ENCODE results near the gene MGRN1. TPM values are rescaled to one million over a fixed set of nuclear protein-coding genes. Genes with fewer than 3 reads are reported as not detected.
A peak's percentile ranks its signal among the peaks of the same experiment; 100 is the strongest.

The MGRN1 gene
- total RNA-seq, 2 experiments from 2014 or later: 84.4 to 91.7 TPM

DNA sequence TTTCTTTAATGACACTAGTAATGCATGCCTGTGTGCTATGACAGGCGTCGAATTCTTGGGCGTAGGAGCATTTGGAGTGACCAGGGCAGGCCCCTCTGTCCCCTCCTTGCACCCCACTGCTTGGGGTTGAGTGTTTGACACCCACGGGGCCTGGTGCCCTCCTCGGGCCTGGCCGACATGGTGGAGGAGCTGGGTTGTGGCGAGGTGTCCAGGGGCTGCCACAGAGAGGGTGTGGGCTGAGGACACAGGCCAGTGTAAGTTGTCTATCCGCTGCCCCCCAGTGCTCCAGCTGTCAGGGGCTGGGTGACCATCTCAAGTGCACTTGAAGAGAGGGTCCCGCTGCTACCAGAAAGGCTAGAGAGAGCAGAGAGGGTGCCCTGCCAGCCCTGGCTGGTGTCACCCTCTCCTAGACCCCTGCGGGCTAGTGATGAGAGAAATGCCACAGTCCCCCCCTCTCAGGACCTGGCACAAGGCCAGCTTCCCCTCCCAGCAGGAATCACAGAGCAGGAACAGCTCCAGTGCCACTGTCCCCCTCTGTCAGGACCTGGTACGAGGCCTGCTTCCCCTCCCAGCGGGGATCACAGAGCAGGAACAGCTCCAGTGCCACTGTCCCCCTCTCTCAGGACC lies 30.5 kb downstream of the MGRN1 start:
- Mint-ChIP-seq H3K27me3 (no peaks in the 10 kb centered on the region), H3K9me3 (no peaks in the 10 kb centered on the region), H3K4me1 (peaks cover 14% of the 10 kb centered on the region), H3K36me3 (peaks cover 7% of the 10 kb centered on the region), H3K4me3 (no peak overlapping the region), H3K27ac (no peak overlapping the region)
- POLR2A ChIA-PET: no interaction called here
- ATAC-seq (ENCODE audit: low read depth) (no peak), DNase-seq (no peak)

DNA sequence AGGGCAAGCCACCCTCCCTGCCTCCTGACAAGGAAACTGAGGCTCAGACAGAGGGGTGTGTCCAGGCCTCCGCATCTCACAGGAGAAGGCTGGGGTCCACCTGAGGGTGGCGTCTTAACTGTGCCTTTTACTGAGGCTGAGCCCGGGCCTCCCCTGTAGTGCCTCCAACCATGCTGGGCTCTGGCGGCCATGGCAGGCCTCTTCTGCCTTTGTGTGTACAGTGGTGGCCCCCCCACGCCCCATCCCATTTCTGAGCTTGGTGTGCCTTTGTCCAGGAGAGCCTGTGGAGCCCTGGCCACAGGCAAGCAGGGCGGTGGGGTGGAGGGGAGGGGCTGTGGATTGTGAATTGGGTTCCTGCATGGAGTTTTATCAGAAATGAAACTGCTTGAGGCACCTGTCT lies 31.2 kb downstream of the MGRN1 start:
- Mint-ChIP-seq H3K27ac (no peak overlapping the region), H3K27me3 (no peaks in the 10 kb centered on the region)

DNA sequence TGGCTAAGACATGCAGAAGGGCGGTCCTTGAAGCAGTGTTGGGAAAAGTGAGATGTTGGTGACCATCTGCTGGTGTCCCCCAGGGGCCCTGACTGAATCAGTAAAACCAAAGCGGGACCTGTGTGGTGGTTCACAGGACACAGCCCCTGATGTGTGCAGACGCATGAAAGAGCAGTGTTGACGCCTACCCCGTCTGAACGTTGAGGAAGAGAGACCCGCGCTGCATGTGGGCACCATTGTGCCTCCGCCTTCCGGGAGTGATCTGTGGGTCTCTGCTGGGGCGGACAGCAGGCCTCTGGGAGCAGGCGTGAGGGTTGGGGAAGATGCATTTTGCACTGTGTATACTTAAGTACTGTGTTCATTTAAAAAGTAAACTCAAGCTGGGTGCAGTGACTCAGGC lies 31.6 kb downstream of the MGRN1 start:
- H3K9me3 Mint-ChIP-seq: no peaks in the 10 kb centered on the region
- no peak for ATAC-seq (ENCODE audit: low read depth)
- H3K4me1 Mint-ChIP-seq: peaks cover 17% of the 10 kb centered on the region
- peaks cover 5% of the 10 kb centered on the region for H3K36me3 Mint-ChIP-seq
- no peaks in the 10 kb centered on the region for H3K27me3 Mint-ChIP-seq
- H3K27ac Mint-ChIP-seq: no peak overlapping the region
- POLR2A ChIA-PET: no interaction called here
- no peak for DNase-seq
- H3K4me3 Mint-ChIP-seq: no peak overlapping the region

More for the DNA sequence above, 31.2 kb downstream of the MGRN1 start:
- DNase-seq: no peak
- Mint-ChIP-seq H3K4me1 (peaks cover 15% of the 10 kb centered on the region), H3K4me3 (no peak overlapping the region), H3K36me3 (peaks cover 5% of the 10 kb centered on the region), H3K9me3 (no peaks in the 10 kb centered on the region)
- no peak for ATAC-seq (ENCODE audit: low read depth)
- POLR2A ChIA-PET: no interaction called here

DNA sequence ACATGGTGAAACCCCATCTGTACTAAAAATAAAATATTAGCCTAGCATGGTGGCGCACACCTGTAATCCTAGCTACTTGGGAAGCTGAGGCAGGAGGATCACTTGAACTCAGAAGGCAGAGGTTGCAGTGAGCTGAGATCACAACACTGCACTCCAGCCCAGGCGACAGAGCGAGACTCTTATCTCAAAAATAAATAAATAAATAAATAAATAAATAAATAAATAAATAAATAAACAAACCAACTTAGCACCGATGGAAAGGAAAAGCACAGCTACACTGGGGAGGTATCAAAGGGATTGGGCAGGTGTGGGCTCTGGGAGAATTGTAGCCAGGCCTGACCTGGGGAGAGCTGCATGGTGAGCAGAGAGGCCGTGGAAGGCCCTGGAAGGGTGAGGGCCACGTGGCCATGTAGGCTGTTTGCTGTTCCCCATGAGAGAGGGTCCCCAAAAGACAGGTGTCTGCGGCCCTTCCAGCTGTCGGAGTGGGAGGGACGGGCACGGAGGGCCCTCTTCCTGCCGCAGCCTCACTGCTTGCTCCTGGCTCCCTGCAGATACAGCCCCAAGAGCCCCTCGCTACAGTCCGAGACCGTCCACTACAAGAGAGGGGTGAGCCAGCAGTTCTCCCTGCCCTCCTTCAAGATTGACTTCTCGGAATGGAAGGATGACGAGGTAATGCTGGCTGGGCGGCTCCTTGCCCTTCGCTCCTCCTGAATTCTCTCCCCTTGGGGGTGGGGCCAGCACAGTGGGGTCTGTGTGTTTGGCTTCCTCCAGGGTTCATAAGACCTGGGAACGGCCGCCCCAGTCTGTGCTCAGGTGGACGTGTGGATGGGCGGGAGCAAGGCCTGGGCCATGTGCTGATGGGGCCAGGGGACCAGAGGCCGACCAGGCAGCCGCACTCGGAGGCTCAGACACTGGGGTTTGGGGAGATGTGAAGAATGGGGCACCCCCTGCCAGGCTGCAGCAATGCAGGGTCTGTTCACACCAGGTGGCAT lies 32.4 kb downstream of the MGRN1 start:
- POLR2A ChIA-PET: no interaction called here
- DNase-seq (no peak), ATAC-seq (ENCODE audit: low read depth) (no peak)
- Mint-ChIP-seq H3K27ac (no peak overlapping the region), H3K9me3 (no peaks in the 10 kb centered on the region), H3K4me1 (peaks cover 17% of the 10 kb centered on the region), H3K4me3 (no peak overlapping the region), H3K36me3 (peaks cover 5% of the 10 kb centered on the region), H3K27me3 (no peaks in the 10 kb centered on the region)

DNA sequence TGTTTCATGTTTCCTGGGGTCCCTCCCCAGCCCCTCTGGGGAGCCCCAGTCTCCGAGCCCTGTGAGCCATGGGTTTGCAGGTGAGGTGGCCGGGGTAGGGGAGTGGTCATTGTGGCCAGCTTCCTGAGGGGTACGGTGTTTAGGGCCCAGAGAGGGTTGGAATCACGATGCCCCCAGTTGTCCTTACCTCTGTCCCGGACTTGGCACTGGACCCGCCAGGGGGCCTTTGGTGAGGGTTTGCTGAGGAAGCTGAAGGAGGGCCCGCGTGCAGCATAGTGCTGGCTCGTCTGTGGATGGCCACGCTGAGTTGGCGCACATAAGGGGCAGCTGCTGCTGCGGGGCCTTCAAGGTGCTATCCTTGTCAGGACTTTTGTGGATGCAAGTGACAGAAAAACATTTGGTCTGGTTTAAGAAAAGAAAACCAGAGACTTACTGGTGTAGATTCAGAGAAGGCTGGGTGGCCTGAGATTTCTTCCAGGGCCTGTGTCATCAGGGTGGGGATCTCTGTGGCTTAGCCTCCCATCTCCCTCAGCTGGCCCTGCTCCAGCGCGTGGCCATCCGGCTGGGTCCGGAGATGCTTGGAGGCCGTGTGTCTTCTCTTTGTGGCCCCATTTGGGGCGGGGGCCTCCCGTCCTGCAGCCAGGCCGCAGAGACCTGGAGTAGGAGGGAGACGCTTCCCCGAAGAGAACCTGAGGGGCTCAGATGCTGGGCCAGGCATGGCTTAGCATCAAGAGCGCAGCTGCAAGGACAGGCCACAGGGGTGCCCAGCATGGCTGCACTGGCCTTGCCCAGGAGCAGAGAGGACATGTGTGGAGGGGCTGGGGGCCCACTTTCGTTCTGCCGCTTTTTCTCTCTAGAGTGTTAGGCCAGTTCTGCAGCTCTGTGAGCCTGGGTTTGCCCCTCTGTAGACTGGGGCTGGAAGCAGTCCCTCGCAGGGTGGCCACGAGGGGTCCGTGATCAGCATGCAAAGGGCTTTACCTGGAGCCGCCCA lies 35.0 kb downstream of the MGRN1 start:
- ATAC-seq (ENCODE audit: low read depth) (no peak), DNase-seq (no peak)
- POLR2A ChIA-PET: interaction anchor here (0.9 to 1.9 kb wide), 4 partner anchors 10 to 21 kb away, joined by 3 to 4 read pairs (median 3); no protein-coding TSS in a partner anchor
- Mint-ChIP-seq H3K27me3 (no peaks in the 10 kb centered on the region), H3K4me1 (peaks cover 38% of the 10 kb centered on the region), H3K4me3 (peak overlapping the region; percentile 69), H3K36me3 (peaks cover 11% of the 10 kb centered on the region), H3K27ac (peak overlapping the region; percentile 89), H3K9me3 (no peaks in the 10 kb centered on the region)

DNA sequence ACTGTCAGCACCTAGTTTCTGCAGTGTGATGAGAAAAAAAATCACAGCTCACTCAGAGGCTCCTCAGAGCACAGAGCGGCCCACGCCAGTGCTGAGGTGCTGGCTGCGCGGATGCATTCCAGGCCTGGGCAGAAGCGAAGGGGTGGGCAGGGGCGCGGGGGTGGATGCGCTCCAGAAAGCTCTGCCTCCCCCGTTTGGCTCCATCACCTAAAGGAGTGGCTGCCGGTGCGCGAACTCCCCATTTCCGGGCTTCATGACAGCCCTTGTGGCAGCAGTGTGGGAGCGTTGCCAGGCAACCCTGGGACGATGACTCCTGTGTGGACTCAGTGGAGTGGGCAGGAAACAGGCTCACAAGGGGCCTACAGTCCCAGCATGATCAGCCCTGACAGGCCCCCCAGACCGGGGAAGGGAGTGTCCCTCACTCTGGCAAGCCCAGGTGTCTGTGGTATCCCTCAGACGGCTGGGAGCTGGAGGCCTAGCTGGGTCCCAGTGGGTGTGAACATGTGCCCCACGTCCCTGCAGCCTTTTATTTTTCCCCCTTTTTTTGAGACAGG lies 35.9 kb downstream of the MGRN1 start:
- ATAC-seq (ENCODE audit: low read depth): peak; percentile 48
- H3K9me3 Mint-ChIP-seq: no peaks in the 10 kb centered on the region
- peaks cover 11% of the 10 kb centered on the region for H3K36me3 Mint-ChIP-seq
- peaks cover 42% of the 10 kb centered on the region for H3K4me1 Mint-ChIP-seq
- POLR2A ChIA-PET: interaction anchor here (0.7 to 1.9 kb wide), 7 partner anchors 9 to 45 kb away, joined by 3 to 4 read pairs (median 3); no protein-coding TSS in a partner anchor
- peak overlapping the region; percentile 89 for H3K27ac Mint-ChIP-seq
- H3K27me3 Mint-ChIP-seq: no peaks in the 10 kb centered on the region
- H3K4me3 Mint-ChIP-seq: peak overlapping the region; percentile 69
- peak; percentile 77 for DNase-seq

DNA sequence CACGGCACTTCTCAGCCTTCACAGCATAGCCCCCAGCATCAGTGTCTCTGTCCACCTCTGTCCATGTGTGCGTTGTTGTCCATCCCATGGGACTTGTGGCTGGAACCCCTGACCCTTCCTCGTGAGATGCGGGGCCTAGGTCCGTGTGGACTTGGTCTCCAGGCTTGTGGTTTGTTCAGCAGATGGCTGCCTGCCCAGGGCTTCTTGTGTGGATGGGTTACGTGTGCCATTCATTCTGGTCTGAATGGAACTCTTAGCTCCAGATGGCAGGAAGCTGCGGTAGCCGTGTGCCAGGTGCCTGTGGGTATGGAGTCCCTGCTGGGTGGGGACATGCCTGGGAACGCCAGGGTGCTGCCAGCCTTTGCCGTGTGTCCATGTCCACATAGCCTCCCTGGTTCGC lies 37.0 kb downstream of the MGRN1 start:
- ATAC-seq (ENCODE audit: low read depth) (no peak), DNase-seq (no peak)
- Mint-ChIP-seq H3K36me3 (peaks cover 11% of the 10 kb centered on the region), H3K27ac (peak overlapping the region; percentile 89), H3K4me1 (peaks cover 47% of the 10 kb centered on the region), H3K4me3 (no peak overlapping the region), H3K27me3 (no peaks in the 10 kb centered on the region), H3K9me3 (no peaks in the 10 kb centered on the region)
- POLR2A ChIA-PET: interaction anchor here (1.4 to 1.9 kb wide), 2 partner anchors 19 to 46 kb away, joined by 3 to 4 read pairs; no protein-coding TSS in a partner anchor

DNA sequence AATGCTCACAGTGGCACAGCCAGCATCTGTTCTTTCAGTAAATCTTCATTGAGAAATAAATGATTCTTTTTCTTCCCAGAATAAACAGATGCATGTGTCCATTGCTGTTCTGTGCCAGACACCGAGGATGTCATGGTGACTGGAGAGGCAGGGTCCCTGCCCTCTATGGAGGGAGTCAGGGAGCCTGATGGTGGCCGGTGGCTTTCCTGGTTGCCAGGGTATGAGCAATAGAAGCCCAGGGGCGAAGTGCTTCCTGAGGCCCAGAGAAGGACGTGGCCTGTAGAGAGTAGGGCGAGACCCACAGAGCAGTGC lies 38.8 kb downstream of the MGRN1 start:
- POLR2A ChIA-PET: interaction anchor here (1.1 to 2.0 kb wide), 2 partner anchors 17 to 39 kb away, joined by 3 to 7 read pairs; partner anchors contain the start of gene MGRN1

DNA sequence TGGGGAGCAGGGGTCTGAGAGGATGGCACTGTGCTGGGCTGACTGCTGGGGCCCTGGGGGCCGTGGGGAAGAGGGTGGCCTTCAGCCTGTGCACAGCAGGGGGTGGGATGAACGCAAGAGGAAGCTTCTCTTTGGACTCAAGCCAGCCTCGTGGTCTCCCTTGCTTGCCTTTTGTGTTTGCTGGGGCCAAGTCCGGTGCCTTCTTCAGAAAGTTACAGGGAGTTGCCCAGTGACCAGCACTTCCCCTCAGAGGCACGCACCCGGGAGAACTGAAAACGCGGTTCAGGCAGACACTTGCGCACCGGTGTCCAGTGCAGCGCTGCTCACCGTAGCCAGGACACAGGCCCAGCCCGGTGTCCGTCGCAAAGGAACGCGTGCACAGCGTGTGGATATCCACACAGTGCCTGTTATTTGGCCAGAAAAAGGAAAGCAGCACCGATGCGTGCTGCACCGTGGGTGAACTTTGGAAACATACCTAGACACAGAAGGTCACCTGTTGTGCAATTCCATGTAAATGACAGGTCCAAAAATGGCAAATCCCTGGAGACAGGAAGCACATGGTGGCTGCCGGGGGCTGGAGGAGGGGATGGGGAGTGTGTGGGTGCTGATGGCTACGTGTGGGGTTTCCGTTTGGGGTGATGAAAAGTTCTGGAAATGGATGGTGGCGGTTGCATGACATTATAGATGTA lies 39.3 kb downstream of the MGRN1 start:
- no peak for DNase-seq

More for the DNA sequence above, 38.8 kb downstream of the MGRN1 start:
- Mint-ChIP-seq H3K27me3 (no peaks in the 10 kb centered on the region), H3K36me3 (peaks cover 14% of the 10 kb centered on the region), H3K4me1 (peaks cover 50% of the 10 kb centered on the region), H3K9me3 (no peaks in the 10 kb centered on the region), H3K27ac (peak overlapping the region; percentile 95), H3K4me3 (peak overlapping the region; percentile 70)
- DNase-seq (no peak), ATAC-seq (ENCODE audit: low read depth) (no peak)

DNA sequence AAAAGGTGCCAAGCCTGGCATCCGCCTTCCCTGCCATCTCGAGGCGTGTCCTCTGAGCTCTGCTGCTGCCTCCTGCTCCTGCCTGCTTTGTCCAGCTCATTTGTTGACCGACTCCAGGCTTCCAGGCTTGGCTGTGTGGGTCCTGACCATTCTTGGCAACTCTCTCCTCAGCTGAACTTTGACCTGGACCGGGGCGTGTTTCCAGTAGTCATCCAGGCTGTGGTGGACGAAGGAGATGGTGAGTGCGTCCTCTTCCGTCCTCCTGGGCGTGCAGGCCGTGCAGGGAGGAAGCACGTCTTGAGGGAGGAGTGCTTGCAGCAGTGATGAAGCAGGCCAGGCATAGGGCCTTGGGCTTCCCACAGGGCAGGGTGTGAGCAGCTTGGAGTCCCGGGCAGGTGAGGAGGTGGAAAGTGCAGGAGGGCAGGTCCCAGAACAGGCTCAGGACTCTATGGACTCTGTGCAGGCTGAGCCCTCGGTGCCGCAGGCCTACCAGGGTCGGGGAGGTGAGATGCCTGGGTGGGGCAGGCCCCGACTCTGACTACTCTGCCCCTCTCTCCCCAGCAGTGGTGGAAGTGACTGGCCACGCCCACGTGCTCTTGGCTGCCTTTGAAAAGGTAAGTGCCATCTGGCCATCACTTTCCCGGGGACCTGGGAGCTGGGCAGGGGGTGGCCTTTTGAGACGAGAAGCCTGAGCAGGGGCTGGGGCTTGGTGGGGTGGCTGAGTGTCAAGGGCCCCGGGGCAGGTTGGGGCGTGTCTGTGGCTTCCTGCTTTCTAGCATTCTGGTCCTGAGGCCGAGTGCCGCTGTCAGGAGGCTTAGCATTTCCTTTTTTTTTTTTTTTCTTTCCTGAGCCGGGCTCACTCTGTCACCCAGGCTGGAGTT lies 40.2 kb downstream of the MGRN1 start:
- ATAC-seq (ENCODE audit: low read depth) (peak; percentile 72), DNase-seq (peak; percentile 79)
- POLR2A ChIA-PET: interaction anchor here (0.6 to 2.0 kb wide), 10 partner anchors 11 to 977 kb away, joined by 3 to 10 read pairs (median 6); partner anchors contain the start of genes ANKS3, DNAAF8 and NUDT16L1
- H3K27me3 Mint-ChIP-seq: no peaks in the 10 kb centered on the region
- H3K36me3 Mint-ChIP-seq: peaks cover 18% of the 10 kb centered on the region
- no peaks in the 10 kb centered on the region for H3K9me3 Mint-ChIP-seq
- peak overlapping the region; percentile 70 for H3K4me3 Mint-ChIP-seq
- H3K4me1 Mint-ChIP-seq: peaks cover 43% of the 10 kb centered on the region
- H3K27ac Mint-ChIP-seq: peak overlapping the region; percentile 95

More for the DNA sequence above, 39.3 kb downstream of the MGRN1 start:
- Mint-ChIP-seq H3K4me1 (peaks cover 48% of the 10 kb centered on the region), H3K27ac (peak overlapping the region; percentile 95), H3K4me3 (peak overlapping the region; percentile 70), H3K27me3 (no peaks in the 10 kb centered on the region), H3K9me3 (no peaks in the 10 kb centered on the region), H3K36me3 (peaks cover 14% of the 10 kb centered on the region)
- POLR2A ChIA-PET: interaction anchor here (0.6 to 2.0 kb wide), 9 partner anchors 12 to 976 kb away, joined by 3 to 10 read pairs (median 7); partner anchors contain the start of genes ANKS3, DNAAF8, MGRN1 and NUDT16L1
- no peak for ATAC-seq (ENCODE audit: low read depth)

DNA sequence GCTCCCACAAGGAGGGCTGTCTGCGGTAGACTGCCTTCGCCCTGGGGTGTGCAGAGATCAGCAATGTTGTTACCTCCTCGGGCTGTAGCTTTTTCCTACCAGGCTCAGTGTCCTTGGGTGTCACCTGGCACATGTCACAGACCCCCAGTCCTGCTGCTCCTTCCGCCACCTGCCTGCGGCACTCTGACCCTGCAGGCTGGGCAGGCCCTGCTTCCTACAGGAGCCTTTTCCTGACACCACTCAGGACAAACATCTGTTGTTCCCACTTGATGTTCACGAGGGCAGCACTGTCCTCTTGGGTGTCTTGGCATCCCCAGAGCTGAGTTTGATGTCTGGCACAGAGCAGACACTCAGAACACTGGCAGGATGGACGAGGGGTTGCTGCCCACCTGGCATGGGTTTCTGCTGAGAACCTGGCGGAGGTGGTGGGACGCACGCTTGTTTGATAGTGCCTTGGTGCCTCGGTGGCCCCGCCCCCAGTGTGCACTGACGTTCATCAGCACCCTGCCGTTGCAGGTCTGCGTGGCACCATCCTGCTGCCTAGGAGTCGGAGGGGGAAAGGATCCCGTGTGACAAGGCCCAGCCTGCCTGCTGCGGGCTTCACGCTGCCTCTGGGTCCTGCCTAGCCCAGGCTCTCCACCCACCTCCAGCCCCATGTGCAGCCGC lies 42.0 kb downstream of the MGRN1 start:
- Mint-ChIP-seq H3K9me3 (no peaks in the 10 kb centered on the region), H3K4me3 (no peak overlapping the region), H3K27ac (peak overlapping the region; percentile 21), H3K4me1 (peaks cover 35% of the 10 kb centered on the region), H3K36me3 (peaks cover 18% of the 10 kb centered on the region), H3K27me3 (no peaks in the 10 kb centered on the region)
- ATAC-seq (ENCODE audit: low read depth) (no peak), DNase-seq (no peak)
- POLR2A ChIA-PET: interaction anchor here (1.5 kb wide), 1 partner anchor 27 kb away, joined by 4 read pairs; the partner anchor contains the start of gene NUDT16L1
